Measurements from ENCODE around the gene LETMD1.

LETMD1 gene

DNA sequence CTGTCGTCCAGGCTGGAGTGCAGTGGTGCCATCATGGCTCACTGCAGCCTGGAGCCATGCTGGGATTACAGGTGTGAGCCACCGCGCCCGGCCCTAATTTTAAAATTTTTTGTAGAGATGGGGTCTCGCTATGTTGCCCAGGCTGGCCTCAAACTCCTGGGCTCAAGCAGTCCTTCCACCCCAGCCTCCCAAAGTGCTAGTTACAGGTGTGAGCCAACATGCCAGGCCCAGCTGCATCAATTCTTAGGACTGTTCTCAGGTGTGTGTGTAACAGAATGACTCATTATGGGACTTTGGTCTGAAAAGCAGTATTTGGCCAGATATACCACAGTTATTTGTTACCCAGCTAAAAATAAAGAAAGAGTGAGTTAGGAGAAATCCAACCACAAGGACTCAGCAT, 17.4 kb downstream of the LETMD1 start:
- Histone ChIP-seq H3K4me1 (ENCODE audit: control insufficient read depth, insufficient read depth, low read length) (no peaks in the 10 kb centered on the region), H3K4me3 (ENCODE audit: low read depth, low read length) (no peak overlapping the region), H3K36me3 (ENCODE audit: control insufficient read depth in 2 of 2, insufficient read depth in 1 of 2, low read length in 2 of 2) (peaks cover 26 to 83% of the 10 kb centered on the region in 2 experiments), H3K9me3 (ENCODE audit: control insufficient read depth, insufficient read depth, low read depth, low read length) (no peaks in the 10 kb centered on the region), H3K27ac (ENCODE audit: extremely low read depth, low read depth, low read length) (no peak overlapping the region)
- ChIA-PET POLR2A (no interaction called here), CTCF (interaction anchor here (0.9 kb wide), 1 partner anchor 276 kb away, joined by 3 read pairs; no protein-coding TSS in a partner anchor)
- TF ChIP-seq ZNF223 (tag by site-specific recombination; IDR thresholded peaks at IDR 0.05): no peak
- peak; percentile 88 for TF ChIP-seq ZNF121 (tag by site-specific recombination; IDR thresholded peaks at IDR 0.05)

DNA sequence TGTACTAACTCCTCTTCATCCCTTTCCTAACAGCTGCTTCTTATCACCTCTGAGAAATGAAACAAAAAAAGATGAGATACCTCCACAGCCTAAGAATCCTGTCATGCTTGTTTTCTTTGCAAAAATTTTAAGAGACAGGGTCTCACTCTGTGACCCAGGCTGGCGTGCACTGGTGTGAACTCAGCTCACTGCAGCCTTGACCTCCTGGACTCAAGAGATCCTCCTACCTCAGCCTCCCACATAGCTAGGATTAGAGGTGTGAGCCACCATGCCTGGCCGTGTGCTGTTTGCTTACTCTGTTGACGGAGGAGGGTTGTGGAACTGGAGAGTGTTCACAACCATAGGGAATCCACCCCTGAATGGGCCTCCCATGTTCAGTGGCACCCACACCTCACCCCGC, 19.1 kb downstream of the LETMD1 start:
- Histone ChIP-seq H3K9me3 (ENCODE audit: control insufficient read depth, insufficient read depth, low read depth, low read length) (no peaks in the 10 kb centered on the region), H3K27ac (ENCODE audit: extremely low read depth, low read depth, low read length) (no peak overlapping the region), H3K4me3 (ENCODE audit: low read depth, low read length) (no peak overlapping the region), H3K36me3 (ENCODE audit: control insufficient read depth in 2 of 2, insufficient read depth in 1 of 2, low read length in 2 of 2) (peaks cover 26 to 84% of the 10 kb centered on the region in 2 experiments), H3K4me1 (ENCODE audit: control insufficient read depth, insufficient read depth, low read length) (no peaks in the 10 kb centered on the region)
- POLR2A ChIA-PET: interaction anchor here (1.7 kb wide), 1 partner anchor 16 kb away, joined by 11 read pairs; the partner anchor contains the start of gene CSRNP2
- TF ChIP-seq EGR2 (tag by site-specific recombination; IDR thresholded peaks at IDR 0.05; ENCODE audit: low read depth) (0 out of 2 replicates have a peak, but pooled peaks have one; percentile 15), ZNF239 (tag by site-specific recombination; IDR thresholded peaks at IDR 0.05) (no peak)
- CTCF ChIA-PET: interaction anchor here (1.0 kb wide), 1 partner anchor 18 kb away, joined by 3 read pairs; no protein-coding TSS in a partner anchor

- H3K4me1 ChIP-seq (ENCODE audit: control insufficient read depth, insufficient read depth, low read length): no peaks in the 10 kb centered on the region
- CTCF ChIA-PET: no interaction called here
- peaks cover 27 to 83% of the 10 kb centered on the region in 2 experiments for H3K36me3 ChIP-seq (ENCODE audit: control insufficient read depth in 2 of 2, insufficient read depth in 1 of 2, low read length in 2 of 2)
- no peak overlapping the region for H3K27ac ChIP-seq (ENCODE audit: extremely low read depth, low read depth, low read length)
- no peak overlapping the region for H3K4me3 ChIP-seq (ENCODE audit: low read depth, low read length)
- no peak for TF ChIP-seq ZNF184 (tag by site-specific recombination; IDR thresholded peaks at IDR 0.05)
- TF ChIP-seq ZNF626 (tag by site-specific recombination; IDR thresholded peaks at IDR 0.05): no peak
- TF ChIP-seq HOXD13 (CRISPR knock-in tag; IDR thresholded peaks at IDR 0.05; ENCODE audit: borderline replicate concordance): no peak
- TF ChIP-seq ZNF473 (tag by site-specific recombination; IDR thresholded peaks at IDR 0.05): no peak
- no peak for TF ChIP-seq ZNF23 (tag by site-specific recombination; IDR thresholded peaks at IDR 0.05; ENCODE audit: borderline replicate concordance)
- TF ChIP-seq ZNF302 (tag by site-specific recombination; IDR thresholded peaks at IDR 0.05; ENCODE audit: low read depth): no peak
- no peak for TF ChIP-seq PBX3 (CRISPR knock-in tag; IDR thresholded peaks at IDR 0.05)
- no peak for TF ChIP-seq ZNF211 (tag by site-specific recombination; IDR thresholded peaks at IDR 0.05; ENCODE audit: low read depth)
- no peak for TF ChIP-seq ZNF791 (tag by site-specific recombination; IDR thresholded peaks at IDR 0.05)
- no peak for TF ChIP-seq ZSCAN18 (tag by site-specific recombination; IDR thresholded peaks at IDR 0.05)
- TF ChIP-seq ZNF558 (tag by site-specific recombination; IDR thresholded peaks at IDR 0.05): no peak
- TF ChIP-seq, protein P1, sequence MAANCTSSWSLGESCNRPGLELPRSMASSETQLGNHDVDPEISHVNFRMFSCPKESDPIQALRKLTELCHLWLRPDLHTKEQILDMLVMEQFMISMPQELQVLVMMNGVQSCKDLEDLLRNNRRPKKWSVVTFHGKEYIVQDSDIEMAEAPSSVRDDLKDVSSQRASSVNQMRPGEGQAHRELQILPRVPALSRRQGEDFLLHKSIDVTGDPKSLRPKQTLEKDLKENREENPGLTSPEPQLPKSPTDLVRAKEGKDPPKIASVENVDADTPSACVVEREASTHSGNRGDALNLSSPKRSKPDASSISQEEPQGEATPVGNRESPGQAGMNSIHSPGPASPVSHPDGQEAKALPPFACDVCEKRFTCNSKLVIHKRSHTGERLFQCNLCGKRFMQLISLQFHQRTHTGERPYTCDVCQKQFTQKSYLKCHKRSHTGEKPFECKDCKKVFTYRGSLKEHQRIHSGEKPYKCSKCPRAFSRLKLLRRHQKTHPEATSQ (tag by site-specific recombination; IDR thresholded peaks at IDR 0.05): no peak
- no peak for TF ChIP-seq ZNF571 (tag by site-specific recombination; IDR thresholded peaks at IDR 0.05)
- TF ChIP-seq ZNF274 (IDR thresholded peaks at IDR 0.05; ENCODE audit: low read length): no peak
- TF ChIP-seq ZNF274 (tag by site-specific recombination; IDR thresholded peaks at IDR 0.05; ENCODE audit: borderline replicate concordance): no peak
- no peaks in the 10 kb centered on the region for H3K9me3 ChIP-seq (ENCODE audit: control insufficient read depth, insufficient read depth, low read depth, low read length)
- POLR2A ChIA-PET: interaction anchor here (1.7 kb wide), 1 partner anchor 15 kb away, joined by 11 read pairs; the partner anchor contains the start of gene CSRNP2
Measured at GRCh38 chr12:51067771-51068170, 19.6 kb downstream of the LETMD1 start.

All from HEK293 (cell line).